ENCODE data around the gene MYBPH. TPM values are rescaled to one million over a fixed set of nuclear protein-coding genes. Genes with fewer than 3 reads are reported as not detected.

MYBPH gene
- total and polyA plus RNA-seq, 2 experiments from 2014 or later, result not detected

GRCh38 chr1:203169770-203170520 is 5.7 kb downstream of the MYBPH start:
- peaks cover 13% of the 10 kb centered on the region for H3K27me3 Mint-ChIP-seq (ENCODE audit: insufficient read depth, low read depth, poor library complexity)
- no peaks in the 10 kb centered on the region for H4K20me1 ChIP-seq (replicated peaks; ENCODE audit: insufficient read depth)
- no peaks in the 10 kb centered on the region for H3K9me2 ChIP-seq (ENCODE audit: insufficient read depth)
- H3K27me3 ChIP-seq (ENCODE audit: insufficient read depth), result no peaks in the 10 kb centered on the region
- no peaks in the 10 kb centered on the region for H3F3A ChIP-seq (replicated peaks; ENCODE audit: low read depth)
- TF ChIP-seq EZH2 (IDR thresholded peaks at IDR 0.05; ENCODE audit: low read depth, unreplicated experiment) (no peak), STAT1 (IDR thresholded peaks at IDR 0.05; ENCODE audit: unreplicated experiment) (no peak), ZNF114 (CRISPR knock-in tag; IDR thresholded peaks at IDR 0.05) (no peak)
- H3K4me3 ChIP-seq, result no peak overlapping the region
- peaks cover 2% of the 10 kb centered on the region; the same call in 1 of the 3 replicates for H3K4me1 Mint-ChIP-seq
- H3K79me2 ChIP-seq (replicated peaks; ENCODE audit: insufficient read depth), result no peaks in the 10 kb centered on the region
- DNase-seq (ENCODE audit: low spot score) (no peak), ATAC-seq (no peak)
- H3K9me3 Mint-ChIP-seq, result no peaks in the 10 kb centered on the region
- no peaks in the 10 kb centered on the region for H3K36me3 ChIP-seq (ENCODE audit: insufficient read depth)
- H3K4me2 ChIP-seq, result no peak overlapping the region
- no peaks in the 10 kb centered on the region; the same call in 2 of the 3 replicates for H3K36me3 Mint-ChIP-seq (ENCODE audit: low read depth)
- H3K4me1 ChIP-seq (ENCODE audit: insufficient read depth), result no peaks in the 10 kb centered on the region; the same call in 1 of the 2 replicates
- no peak overlapping the region for H2AFZ ChIP-seq
- no peak overlapping the region for H3K27ac Mint-ChIP-seq
- no peak overlapping the region for H3K27ac ChIP-seq (ENCODE audit: low read depth)
- no peak overlapping the region for H3K4me3 Mint-ChIP-seq

GRCh38 chr1:203168991-203169390 is 6.6 kb downstream of the MYBPH start:
- no peak overlapping the region for H3K27ac Mint-ChIP-seq
- no peaks in the 10 kb centered on the region; the same call in 1 of the 2 replicates for H3K4me1 ChIP-seq (ENCODE audit: insufficient read depth)
- TF ChIP-seq, protein P1, sequence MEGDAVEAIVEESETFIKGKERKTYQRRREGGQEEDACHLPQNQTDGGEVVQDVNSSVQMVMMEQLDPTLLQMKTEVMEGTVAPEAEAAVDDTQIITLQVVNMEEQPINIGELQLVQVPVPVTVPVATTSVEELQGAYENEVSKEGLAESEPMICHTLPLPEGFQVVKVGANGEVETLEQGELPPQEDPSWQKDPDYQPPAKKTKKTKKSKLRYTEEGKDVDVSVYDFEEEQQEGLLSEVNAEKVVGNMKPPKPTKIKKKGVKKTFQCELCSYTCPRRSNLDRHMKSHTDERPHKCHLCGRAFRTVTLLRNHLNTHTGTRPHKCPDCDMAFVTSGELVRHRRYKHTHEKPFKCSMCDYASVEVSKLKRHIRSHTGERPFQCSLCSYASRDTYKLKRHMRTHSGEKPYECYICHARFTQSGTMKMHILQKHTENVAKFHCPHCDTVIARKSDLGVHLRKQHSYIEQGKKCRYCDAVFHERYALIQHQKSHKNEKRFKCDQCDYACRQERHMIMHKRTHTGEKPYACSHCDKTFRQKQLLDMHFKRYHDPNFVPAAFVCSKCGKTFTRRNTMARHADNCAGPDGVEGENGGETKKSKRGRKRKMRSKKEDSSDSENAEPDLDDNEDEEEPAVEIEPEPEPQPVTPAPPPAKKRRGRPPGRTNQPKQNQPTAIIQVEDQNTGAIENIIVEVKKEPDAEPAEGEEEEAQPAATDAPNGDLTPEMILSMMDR (conservative IDR thresholded peaks at IDR 0.05; ENCODE audit: low read depth in 2 of 2), result no peak
- no peak for TF ChIP-seq REST (IDR thresholded peaks at IDR 0.05; ENCODE audit: unreplicated experiment)
- no peak for TF ChIP-seq ZNF331 (CRISPR knock-in tag; IDR thresholded peaks at IDR 0.05; ENCODE audit: low read depth)
- no peak for TF ChIP-seq EZH2 (IDR thresholded peaks at IDR 0.05; ENCODE audit: low read depth, unreplicated experiment)
- TF ChIP-seq ZNF114 (CRISPR knock-in tag; IDR thresholded peaks at IDR 0.05), result no peak
- TF ChIP-seq, protein P2, sequence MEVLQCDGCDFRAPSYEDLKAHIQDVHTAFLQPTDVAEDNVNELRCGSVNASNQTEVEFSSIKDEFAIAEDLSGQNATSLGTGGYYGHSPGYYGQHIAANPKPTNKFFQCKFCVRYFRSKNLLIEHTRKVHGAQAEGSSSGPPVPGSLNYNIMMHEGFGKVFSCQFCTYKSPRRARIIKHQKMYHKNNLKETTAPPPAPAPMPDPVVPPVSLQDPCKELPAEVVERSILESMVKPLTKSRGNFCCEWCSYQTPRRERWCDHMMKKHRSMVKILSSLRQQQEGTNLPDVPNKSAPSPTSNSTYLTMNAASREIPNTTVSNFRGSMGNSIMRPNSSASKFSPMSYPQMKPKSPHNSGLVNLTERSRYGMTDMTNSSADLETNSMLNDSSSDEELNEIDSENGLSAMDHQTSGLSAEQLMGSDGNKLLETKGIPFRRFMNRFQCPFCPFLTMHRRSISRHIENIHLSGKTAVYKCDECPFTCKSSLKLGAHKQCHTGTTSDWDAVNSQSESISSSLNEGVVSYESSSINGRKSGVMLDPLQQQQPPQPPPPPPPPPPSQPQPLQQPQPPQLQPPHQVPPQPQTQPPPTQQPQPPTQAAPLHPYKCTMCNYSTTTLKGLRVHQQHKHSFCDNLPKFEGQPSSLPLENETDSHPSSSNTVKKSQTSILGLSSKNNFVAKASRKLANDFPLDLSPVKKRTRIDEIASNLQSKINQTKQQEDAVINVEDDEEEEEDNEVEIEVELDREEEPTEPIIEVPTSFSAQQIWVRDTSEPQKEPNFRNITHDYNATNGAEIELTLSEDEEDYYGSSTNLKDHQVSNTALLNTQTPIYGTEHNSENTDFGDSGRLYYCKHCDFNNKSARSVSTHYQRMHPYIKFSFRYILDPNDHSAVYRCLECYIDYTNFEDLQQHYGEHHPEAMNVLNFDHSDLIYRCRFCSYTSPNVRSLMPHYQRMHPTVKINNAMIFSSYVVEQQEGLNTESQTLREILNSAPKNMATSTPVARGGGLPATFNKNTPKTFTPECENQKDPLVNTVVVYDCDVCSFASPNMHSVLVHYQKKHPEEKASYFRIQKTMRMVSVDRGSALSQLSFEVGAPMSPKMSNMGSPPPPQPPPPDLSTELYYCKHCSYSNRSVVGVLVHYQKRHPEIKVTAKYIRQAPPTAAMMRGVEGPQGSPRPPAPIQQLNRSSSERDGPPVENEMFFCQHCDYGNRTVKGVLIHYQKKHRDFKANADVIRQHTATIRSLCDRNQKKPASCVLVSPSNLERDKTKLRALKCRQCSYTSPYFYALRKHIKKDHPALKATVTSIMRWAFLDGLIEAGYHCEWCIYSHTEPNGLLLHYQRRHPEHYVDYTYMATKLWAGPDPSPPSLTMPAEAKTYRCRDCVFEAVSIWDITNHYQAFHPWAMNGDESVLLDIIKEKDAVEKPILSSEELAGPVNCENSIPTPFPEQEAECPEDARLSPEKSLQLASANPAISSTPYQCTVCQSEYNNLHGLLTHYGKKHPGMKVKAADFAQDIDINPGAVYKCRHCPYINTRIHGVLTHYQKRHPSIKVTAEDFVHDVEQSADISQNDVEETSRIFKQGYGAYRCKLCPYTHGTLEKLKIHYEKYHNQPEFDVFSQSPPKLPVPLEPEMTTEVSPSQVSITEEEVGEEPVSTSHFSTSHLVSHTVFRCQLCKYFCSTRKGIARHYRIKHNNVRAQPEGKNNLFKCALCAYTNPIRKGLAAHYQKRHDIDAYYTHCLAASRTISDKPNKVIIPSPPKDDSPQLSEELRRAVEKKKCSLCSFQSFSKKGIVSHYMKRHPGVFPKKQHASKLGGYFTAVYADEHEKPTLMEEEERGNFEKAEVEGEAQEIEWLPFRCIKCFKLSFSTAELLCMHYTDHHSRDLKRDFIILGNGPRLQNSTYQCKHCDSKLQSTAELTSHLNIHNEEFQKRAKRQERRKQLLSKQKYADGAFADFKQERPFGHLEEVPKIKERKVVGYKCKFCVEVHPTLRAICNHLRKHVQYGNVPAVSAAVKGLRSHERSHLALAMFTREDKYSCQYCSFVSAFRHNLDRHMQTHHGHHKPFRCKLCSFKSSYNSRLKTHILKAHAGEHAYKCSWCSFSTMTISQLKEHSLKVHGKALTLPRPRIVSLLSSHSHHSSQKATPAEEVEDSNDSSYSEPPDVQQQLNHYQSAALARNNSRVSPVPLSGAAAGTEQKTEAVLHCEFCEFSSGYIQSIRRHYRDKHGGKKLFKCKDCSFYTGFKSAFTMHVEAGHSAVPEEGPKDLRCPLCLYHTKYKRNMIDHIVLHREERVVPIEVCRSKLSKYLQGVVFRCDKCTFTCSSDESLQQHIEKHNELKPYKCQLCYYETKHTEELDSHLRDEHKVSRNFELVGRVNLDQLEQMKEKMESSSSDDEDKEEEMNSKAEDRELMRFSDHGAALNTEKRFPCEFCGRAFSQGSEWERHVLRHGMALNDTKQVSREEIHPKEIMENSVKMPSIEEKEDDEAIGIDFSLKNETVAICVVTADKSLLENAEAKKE (CRISPR knock-in tag; IDR thresholded peaks at IDR 0.05), result no peak
- H2AFZ ChIP-seq, result no peak overlapping the region
- H3K9me2 ChIP-seq (ENCODE audit: insufficient read depth), result no peaks in the 10 kb centered on the region
- H3K27me3 Mint-ChIP-seq (ENCODE audit: insufficient read depth, low read depth, poor library complexity), result peaks cover 11% of the 10 kb centered on the region
- peaks cover 2% of the 10 kb centered on the region; the same call in 1 of the 3 replicates for H3K4me1 Mint-ChIP-seq
- H3K27ac ChIP-seq (ENCODE audit: low read depth), result no peak overlapping the region
- no peaks in the 10 kb centered on the region for H3F3A ChIP-seq (replicated peaks; ENCODE audit: low read depth)
- H3K4me2 ChIP-seq, result no peak overlapping the region
- no peaks in the 10 kb centered on the region for H3K9me3 Mint-ChIP-seq
- no peaks in the 10 kb centered on the region for H3K79me2 ChIP-seq (replicated peaks; ENCODE audit: insufficient read depth)
- no peak for DNase-seq (ENCODE audit: low spot score)
- H3K4me3 ChIP-seq, result no peak overlapping the region
- ATAC-seq, result no peak
- H3K36me3 ChIP-seq (ENCODE audit: insufficient read depth), result no peaks in the 10 kb centered on the region
- no peak overlapping the region for H3K4me3 Mint-ChIP-seq
- H3K36me3 Mint-ChIP-seq (ENCODE audit: low read depth), result no peaks in the 10 kb centered on the region; the same call in 2 of the 3 replicates
- H3K27me3 ChIP-seq (ENCODE audit: insufficient read depth), result no peaks in the 10 kb centered on the region
- H4K20me1 ChIP-seq (replicated peaks; ENCODE audit: insufficient read depth), result no peaks in the 10 kb centered on the region
